Measurements from ENCODE around the gene NOS2.
"Not testable (repeated sequence)": the region's sequence is repeated elsewhere in the genome, so short reads cannot be mapped to it uniquely, and the experiment has no call there.

The NOS2 gene

DNA sequence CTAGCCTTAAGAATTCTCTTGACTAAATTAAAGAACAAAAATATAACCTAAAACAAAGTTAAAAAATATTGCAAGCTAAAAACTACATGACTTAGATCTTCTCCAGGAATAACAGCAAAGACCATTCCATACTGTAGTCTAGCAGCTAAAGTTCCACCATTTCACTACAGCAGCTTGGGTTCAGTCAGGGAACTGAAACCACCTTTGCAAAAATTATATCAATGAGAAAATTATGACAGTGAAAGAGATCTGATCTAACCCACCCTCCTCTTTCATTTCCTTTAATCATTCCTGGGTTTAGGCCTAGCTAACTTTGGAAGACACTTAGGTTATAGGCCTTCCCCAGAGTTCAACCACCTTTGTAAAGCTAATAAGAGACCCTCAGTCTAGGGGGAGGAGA is 36.3 kb upstream of the NOS2 start:
- TF ChIP-seq, protein P1, sequence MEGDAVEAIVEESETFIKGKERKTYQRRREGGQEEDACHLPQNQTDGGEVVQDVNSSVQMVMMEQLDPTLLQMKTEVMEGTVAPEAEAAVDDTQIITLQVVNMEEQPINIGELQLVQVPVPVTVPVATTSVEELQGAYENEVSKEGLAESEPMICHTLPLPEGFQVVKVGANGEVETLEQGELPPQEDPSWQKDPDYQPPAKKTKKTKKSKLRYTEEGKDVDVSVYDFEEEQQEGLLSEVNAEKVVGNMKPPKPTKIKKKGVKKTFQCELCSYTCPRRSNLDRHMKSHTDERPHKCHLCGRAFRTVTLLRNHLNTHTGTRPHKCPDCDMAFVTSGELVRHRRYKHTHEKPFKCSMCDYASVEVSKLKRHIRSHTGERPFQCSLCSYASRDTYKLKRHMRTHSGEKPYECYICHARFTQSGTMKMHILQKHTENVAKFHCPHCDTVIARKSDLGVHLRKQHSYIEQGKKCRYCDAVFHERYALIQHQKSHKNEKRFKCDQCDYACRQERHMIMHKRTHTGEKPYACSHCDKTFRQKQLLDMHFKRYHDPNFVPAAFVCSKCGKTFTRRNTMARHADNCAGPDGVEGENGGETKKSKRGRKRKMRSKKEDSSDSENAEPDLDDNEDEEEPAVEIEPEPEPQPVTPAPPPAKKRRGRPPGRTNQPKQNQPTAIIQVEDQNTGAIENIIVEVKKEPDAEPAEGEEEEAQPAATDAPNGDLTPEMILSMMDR (IDR thresholded peaks at IDR 0.05; ENCODE audit: extremely low read depth, missing control alignments): no peak
- no peak for DNase-seq (ENCODE audit: low spot score)

DNA sequence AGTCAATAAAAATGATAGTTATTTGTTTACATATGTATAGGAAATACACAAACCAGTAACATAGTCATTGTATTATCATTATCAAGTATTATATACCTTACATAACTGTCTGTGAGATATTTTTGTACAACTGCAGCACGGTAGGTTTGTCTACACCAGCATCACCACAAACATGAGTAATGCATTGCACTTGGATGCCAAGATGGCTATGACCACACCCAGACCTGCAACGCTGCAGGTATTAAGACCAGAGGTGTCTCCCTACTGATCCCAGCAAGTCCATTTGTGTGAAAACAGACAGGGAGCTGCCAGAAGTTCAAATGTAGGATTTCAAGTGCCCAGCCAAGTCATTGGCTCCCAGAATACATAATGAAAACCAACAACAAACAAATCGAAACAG is 34.2 kb upstream of the NOS2 start:
- TF ChIP-seq, protein P1 (IDR thresholded peaks at IDR 0.05; ENCODE audit: extremely low read depth, missing control alignments): no peak
- no peak for DNase-seq (ENCODE audit: low spot score)

DNA sequence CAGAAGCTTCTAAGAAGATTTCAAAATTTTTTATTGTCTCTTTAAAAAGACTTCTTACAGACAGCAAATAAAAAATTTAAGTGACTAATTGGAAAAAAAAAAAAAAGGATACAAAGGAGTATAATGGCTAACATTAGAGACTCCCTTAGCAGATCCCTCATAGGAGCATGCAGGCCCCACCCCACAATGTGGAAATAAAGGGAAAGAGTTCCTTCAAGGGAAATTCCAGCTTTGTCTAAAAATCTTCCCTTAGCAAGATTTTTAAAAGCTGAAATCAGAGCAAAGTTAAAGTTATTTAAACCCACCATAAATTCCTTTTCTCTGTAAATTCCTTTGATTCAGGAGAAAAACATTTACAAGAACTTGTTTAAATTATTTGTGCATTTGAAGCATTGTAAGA is 32.5 kb upstream of the NOS2 start:
- TF ChIP-seq, protein P1 (IDR thresholded peaks at IDR 0.05; ENCODE audit: extremely low read depth, missing control alignments): no peak
- no peak for DNase-seq (ENCODE audit: low spot score)

DNA sequence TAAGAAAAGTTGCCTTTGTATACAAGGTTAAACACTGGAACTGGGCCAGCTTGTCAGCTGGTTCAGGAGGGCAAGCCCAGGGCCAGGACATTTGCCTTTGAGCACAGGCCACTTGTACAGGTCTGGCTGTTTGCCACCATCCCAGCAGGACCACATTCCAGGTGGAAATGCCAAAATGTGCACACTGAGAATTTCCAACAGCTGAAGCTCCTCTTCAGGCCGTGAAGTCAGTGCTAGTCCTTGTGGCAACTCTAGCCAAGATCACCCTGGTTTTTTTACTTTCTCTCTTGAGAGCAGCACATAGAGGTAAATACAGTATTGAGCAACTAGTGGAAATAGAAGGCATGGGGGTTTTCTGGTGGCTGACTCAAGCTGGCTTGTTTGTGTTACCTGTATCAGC is 29.6 kb upstream of the NOS2 start:
- not testable (repeated sequence) for DNase-seq (ENCODE audit: low spot score)

DNA sequence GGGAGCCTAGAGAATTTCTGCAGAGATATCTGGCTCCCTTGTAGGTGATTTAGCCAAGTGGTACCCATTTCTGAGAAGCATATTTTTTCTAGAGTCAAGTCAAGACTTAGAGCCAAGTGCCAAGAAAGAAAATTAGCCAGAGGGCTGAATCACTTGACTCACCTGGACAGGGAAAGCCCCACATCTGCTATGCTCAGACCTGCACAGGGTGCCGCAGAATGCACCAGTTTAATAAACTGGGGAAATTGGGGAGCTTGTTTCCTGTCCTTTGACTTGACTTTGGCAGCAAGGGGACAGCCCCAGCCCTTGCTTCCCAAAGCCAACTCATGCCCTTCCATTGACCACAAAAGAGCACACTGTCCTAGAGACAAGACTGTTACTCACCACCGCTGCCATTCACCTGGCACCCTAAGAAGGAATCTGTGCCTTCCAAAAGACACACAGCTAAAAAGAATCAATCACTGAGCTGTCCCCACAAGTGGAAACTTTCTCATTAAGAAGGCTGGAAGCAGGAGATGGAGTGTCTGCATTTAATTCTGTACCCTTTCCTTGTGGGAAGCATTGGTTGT is 28.9 kb upstream of the NOS2 start:
- not testable (repeated sequence) for DNase-seq (ENCODE audit: low spot score)

DNA sequence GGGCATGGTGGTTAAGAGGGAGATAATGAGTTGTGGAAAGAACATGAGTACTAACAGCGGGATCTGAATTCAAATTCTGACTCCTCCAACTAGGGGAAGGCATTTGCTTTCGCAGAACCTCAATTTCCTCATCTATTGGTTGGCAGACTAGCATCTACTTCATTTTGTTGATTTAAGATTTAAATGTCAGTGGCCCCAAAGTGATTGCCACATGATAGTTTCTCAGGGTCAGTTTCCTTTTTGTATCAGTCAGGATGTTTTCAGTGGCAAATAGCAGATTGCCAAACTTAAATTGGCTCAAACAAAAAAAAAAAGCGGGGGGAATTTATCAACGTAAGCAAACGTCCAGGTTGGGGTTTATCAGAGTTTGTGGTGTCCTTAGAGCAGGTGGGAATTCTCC is 25.1 kb upstream of the NOS2 start:
- no peak for DNase-seq (ENCODE audit: low spot score)
- TF ChIP-seq, protein P1 (IDR thresholded peaks at IDR 0.05; ENCODE audit: extremely low read depth, missing control alignments): no peak

DNA sequence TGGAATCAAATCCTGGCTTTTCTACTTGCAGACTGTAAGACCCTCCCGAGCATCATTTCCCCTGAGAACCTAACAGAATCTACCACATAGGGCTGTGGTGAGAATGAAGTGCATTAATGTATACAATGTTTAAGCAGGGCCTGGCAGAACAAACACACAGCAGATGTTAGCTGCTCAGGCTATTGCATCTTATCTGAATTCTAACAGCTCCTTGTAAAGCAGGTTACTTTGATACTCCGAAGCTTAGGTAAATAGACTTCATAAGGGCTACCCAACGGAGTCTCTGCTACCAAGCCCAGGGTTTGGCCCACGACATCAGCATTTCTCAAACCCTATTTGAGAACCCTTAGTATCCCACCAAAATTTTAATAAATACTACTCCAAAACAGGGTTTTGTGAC is 24.4 kb upstream of the NOS2 start:
- TF ChIP-seq, protein P1 (IDR thresholded peaks at IDR 0.05; ENCODE audit: extremely low read depth, missing control alignments): no peak
- DNase-seq (ENCODE audit: low spot score): no peak

DNA sequence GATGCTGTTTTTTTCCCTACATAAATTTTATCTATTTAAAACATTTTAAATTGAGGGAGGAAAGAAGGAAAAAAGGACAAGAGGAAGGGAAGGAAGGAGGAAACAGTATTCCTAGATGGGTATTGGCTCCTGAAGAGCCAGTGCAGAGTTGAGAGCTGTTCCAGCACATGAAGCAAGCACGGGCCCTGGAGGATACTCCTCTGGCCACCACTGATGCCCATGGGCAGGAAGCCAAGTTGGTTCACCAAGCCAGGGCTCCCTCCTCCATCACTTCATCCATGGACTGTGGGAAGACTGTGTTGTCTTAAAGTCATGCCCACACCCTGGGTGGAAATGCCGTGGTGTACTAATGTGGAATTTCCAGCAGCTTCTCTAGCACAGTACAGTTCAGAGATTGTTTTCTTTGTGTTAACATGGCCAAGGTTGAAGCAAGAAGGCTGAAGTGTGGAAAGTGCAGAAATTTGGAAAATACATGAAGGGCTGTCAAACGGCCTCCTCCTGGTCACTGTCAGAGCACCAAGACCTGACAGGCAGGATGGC is 23.9 kb upstream of the NOS2 start:
- DNase-seq (ENCODE audit: low spot score): no peak
- TF ChIP-seq, protein P1 (IDR thresholded peaks at IDR 0.05; ENCODE audit: extremely low read depth, missing control alignments): no peak

DNA sequence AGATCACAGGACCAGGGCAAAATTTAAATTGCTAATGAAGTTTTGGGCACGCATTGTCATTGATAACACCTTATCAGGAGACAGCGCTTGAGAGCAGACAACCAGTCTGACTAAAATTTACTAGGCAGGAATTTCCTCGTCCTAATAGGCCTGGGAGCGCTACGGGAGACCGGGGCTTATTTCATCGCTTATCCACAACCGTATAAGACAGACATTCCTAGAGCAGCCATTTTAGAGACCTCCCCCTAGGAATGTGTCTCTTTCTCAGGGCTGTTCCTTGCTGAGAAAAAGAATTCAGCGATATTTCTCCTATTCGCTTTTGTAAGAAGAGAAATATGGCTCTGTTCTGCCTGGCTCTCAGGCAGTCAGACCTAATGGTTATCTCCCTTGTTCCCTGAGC is 21.8 kb upstream of the NOS2 start:
- not testable (repeated sequence) for DNase-seq (ENCODE audit: low spot score)

Measured in GM20000 (cell line).